AG04449 (cell line): Measurements from ENCODE around the gene ZNF836.

Experiments used
- CTCF ChIA-PET: fragments of 350-600 bp; formaldehyde crosslinking; extraction: SDS; loops from one replicate; lab custom pipeline; 2021; ENCODE audit warnings: antibody characterized with exemption; lab: Yijun Ruan, JAX
- POLR2A ChIA-PET: fragments of 400-600, 350-600 bp; formaldehyde crosslinking; extraction: SDS; loops from one replicate; lab custom pipeline; 2020; ENCODE audit warnings: antibody characterized with exemption, inconsistent platforms; lab: Yijun Ruan, JAX
- DNase-seq: peaks from one replicate; pipeline ENCODE4 v3.0.0-alpha.2; 2010; ENCODE audit warnings: low read depth, low spot score
- H3K4me3 ChIP-seq: 2 replicates; pipeline ENCODE4 v1.5.1; 2011; ENCODE audit warnings: low read depth, mild to moderate bottlenecking, control low read depth, low read length
- TF ChIP-seq, protein P1 (sequence below): IDR thresholded peaks from one replicate; pipeline ENCODE4 v1.5.1; 2011; ENCODE audit warnings: mild to moderate bottlenecking, moderate library complexity, low read length, control low read depth, inconsistent platforms; ENCODE audit not compliant: insufficient read depth; ENCODE audit errors: missing control alignments

Gene ZNF836

DNA sequence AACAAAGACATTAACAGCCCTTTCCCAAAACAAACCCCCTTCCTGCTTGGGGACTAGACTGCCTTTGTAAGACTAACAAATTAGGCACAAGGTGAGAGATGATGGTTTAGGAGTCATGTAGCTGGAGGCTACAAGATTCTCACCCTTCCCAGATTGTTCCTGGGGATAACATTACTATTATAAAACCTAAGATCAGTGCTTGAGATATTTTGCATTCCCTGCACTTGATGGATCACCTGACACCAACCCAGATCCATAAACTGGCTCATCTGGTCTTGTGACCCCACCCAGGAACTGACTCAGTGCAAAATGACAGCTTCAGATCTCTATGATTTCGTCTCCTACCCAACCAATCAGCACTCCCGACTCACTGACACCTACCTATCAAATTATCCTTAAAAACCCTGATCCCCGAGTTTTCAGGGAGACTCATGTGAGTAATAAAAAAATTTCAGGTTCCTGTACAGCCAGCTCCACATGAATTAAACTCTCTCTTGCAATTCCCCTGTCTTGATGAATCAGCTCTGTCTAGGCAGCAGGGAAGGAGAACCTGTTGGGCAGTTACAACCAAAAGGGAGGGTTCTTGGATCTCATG is 29.3 kb downstream of the ZNF836 start:
- CTCF ChIA-PET, result no interaction called here

DNA sequence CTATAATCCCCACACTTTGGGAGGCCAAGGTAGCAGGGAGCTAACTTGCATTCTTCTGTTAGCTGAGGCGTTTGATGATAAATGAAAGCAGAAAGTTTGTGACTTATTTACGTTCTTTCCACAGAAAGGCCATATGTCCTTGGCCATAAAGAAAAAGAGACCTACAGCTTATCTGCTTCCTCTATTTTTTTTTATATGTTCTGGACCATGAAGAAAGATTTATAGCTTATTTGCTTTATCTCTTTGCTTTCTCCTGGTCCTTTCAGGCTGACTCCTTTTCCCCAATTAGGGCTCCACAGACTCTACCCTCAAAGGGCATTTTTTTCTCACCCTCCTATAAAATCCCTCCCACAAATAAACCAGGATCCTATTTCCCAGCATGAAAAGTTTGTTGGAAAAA is 30.2 kb downstream of the ZNF836 start:
- TF ChIP-seq, protein P1, sequence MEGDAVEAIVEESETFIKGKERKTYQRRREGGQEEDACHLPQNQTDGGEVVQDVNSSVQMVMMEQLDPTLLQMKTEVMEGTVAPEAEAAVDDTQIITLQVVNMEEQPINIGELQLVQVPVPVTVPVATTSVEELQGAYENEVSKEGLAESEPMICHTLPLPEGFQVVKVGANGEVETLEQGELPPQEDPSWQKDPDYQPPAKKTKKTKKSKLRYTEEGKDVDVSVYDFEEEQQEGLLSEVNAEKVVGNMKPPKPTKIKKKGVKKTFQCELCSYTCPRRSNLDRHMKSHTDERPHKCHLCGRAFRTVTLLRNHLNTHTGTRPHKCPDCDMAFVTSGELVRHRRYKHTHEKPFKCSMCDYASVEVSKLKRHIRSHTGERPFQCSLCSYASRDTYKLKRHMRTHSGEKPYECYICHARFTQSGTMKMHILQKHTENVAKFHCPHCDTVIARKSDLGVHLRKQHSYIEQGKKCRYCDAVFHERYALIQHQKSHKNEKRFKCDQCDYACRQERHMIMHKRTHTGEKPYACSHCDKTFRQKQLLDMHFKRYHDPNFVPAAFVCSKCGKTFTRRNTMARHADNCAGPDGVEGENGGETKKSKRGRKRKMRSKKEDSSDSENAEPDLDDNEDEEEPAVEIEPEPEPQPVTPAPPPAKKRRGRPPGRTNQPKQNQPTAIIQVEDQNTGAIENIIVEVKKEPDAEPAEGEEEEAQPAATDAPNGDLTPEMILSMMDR, result no peak
- POLR2A ChIA-PET, result interaction anchor here (0.8 kb wide), 1 partner anchor 48 kb away, joined by 3 read pairs; no protein-coding TSS in a partner anchor
- no peak overlapping the region for H3K4me3 ChIP-seq
- CTCF ChIA-PET, result interaction anchor here (4.1 kb wide), 1 partner anchor 96 kb away, joined by 49 read pairs; no protein-coding TSS in a partner anchor
- DNase-seq, result no peak

More for the DNA sequence above, 29.3 kb downstream of the ZNF836 start:
- TF ChIP-seq, protein P1, result no peak
- no peak for DNase-seq
- no peak overlapping the region for H3K4me3 ChIP-seq
- POLR2A ChIA-PET, result no interaction called here

- H3K4me3 ChIP-seq, result peak overlapping the region; percentile 98
- TF ChIP-seq, protein P1, result no peak
- ChIA-PET CTCF (interaction anchor here (0.7 to 4.1 kb wide), 2 partner anchors 12 to 97 kb away, joined by 4 to 49 read pairs; no protein-coding TSS in a partner anchor), POLR2A (no interaction called here)
- no peak for DNase-seq
These were observed 31.2 kb downstream of the ZNF836 start for GRCh38 chr19:52140032-52140710.

DNA sequence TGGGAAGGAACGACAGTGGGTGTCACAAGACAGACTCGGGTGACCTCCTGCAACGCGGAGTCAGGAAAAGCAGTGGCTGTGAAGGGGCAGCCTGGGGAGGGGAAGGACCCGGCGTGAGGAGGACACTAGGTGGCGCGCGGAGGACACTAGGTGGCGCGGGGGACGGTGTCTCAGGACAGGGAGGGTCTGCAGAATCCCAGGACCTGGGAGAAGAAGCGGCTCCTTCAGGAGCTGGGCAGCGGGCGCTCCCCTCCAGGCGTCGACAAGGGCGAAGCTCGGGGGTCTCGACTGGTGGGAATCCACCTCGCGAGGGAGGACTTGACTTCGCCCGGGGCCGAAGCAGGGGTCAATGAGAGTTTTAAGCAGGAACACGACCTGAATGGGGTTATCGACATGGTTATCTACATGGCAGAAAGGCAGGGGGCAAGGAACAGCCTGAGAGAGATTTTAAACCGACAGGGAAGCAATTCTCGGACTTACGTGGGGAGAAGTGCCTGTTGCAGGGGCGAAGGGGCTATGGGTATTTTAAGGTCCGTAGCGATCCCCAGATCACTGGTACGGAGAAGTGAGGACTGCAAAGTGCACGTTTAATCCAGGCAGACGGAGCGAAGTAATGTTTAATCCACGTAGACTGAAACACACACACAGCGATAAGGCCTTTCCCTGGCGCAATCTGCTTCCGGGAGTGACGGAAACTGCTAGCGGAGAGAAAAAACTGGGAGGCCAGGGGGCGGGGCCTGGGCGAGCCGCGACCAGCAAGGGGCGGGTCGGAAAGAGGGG is 32.0 kb downstream of the ZNF836 start, which contains the start of gene ZNF616:
Gene ZNF616, minus strand, starts transcription at position 687 of the 780 bp plus-strand sequence. CDS start 9,426 bp downstream, outside the sequence.
- H3K4me3 ChIP-seq, result peak within 1 kb of the TSS; percentile 98
- ChIA-PET CTCF (interaction anchor here (0.6 to 4.1 kb wide), 9 partner anchors 10 to 98 kb away, joined by 3 to 49 read pairs (median 3); partner anchors contain the start of genes PPP2R1A and ZNF836), POLR2A (no interaction called here)
- TF ChIP-seq, protein P1, result peak; percentile 91
- DNase-seq, result peak; percentile 40

- DNase-seq, result no peak
These were observed 32.5 kb downstream of the ZNF836 start for GRCh38 chr19:52138983-52139251.

More at GRCh38 chr19:52138983-52139251, 32.5 kb downstream of the ZNF836 start:
- peak overlapping the region; percentile 98 for H3K4me3 ChIP-seq
- CTCF ChIA-PET, result interaction anchor here (0.9 to 4.1 kb wide), 10 partner anchors 10 to 427 kb away, joined by 3 to 49 read pairs (median 4); partner anchors contain the start of gene PPP2R1A
- TF ChIP-seq, protein P1, result no peak
- POLR2A ChIA-PET, result no interaction called here
